Stimulated activated CD8-positive, alpha-beta memory T cell treated with anti-CD3 and anti-CD28 coated beads, Interleukin-4, amount 100 ng/mL, for 1 hour (primary cell): Measurements from ENCODE around the gene WDR47.
"Not testable (repeated sequence)": the region's sequence is repeated elsewhere in the genome, so short reads cannot be mapped to it uniquely, and the experiment has no call there.

ENCODE experiments used
- DNase-seq, 2 donors: peaks; one replicate each; pipeline ENCODE4 v3.0.0-alpha.2; 2020; ENCODE audit warnings: low read depth in 2 of 2, low spot score in 1 of 2

The WDR47 gene

DNA sequence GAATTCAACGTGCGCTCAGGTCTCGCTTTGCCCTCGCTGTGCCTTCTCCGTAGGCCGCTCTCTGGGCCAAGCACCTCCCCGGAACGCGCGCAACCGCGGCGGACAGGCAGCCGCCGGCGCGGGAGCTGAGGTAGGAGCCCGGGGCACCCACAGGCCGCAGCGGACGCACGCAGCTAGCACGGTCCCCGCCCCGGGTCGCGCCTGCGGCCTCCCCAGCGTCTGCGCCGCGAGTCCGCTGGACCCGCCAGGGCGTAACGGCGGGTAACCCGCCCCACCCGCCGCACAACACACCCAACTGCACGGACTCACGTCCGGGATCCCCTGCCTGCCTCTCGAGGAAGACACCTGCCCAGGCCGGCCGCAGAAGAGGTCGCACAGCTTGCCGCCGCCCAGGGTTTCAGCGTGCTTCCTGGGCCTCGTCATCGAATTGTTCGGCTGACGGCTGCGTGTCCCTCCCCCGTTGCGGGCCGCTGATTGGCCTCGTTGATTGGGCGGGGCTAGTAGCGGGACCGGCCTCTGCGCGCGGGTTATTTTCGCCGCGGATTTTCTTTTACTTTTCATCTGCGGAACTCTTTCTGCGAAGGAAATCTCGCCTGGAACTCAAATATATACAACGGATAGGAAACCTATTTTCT lies 78.7 kb downstream of the WDR47 start, which contains the start of gene CLCC1:
Gene CLCC1, minus strand, starts transcription at position 433 of the 635 bp plus-strand sequence. CDS start 13,047 bp downstream, outside the sequence.
- peak; percentile 72 to 80 for DNase-seq

DNA sequence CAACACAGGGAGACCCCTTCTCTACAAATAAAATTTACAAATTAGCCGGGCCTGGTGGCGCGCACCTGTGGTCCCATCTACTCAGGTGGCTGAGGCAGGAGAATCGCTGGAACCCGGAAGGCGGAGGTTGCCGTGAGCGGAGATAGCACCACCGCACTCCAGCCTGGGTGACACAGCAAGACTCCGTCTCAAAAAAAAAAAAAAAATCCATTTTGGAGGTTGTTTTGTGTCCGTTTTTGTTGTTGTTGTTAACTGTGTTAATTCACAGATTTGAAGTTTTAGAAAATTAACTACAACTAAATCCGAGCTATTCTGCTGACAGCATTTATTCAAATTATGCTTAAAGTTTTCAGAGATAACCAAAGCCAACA lies 79.2 kb downstream of the WDR47 start:
- no peak for DNase-seq

DNA sequence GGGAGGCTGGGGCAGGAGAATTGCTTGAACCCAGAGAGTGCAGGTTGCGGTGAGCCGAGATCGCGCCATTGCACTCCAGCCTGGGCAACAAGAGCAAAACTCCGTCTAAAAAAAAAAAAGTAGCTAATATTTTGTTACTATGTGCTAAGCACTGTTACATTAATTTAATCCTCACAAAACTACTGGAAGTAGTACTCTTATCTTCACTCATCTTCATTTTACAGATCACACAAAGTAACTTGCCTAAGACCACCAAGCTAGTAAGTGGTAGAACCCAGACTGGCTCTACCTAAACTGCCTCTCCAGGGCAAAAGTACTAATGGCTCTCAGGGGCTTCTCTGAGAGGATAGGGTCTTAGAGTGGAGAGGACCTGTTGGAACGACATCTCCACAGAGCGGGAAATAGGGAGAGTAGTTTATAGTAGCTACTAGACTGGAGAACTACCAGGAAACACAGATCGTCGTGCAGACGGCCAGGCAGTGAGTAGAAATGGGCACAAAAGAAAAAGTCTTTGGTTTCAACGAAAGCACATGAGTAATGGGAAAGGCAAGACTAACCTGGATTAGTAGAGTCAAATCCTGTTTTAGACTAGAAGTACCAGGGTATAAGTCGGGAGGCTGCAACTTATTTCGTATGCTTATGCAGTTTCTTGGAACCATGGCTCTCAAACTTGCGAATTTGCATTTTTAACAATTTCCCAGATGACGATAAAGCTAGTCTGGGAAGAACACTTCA lies 80.0 kb downstream of the WDR47 start:
- no peak for DNase-seq

DNA sequence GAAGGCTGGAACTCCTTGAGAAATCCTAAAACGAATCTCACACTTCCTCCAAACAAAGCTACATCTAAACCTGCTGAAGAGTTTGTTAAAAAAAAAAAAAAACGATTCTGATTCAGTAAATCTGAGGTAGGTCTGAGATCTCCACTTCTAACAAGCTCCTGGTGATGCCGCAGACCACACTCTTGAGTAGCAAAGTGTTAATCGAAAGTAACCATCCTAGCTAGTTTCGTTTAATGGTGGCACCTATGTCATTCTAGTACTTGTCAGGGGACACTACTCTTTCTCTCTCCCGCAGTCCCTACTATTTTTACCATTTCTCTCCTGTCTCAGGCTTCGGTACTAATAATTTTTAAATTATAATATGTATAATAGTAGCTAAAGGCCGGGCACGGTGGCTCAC lies 80.7 kb downstream of the WDR47 start:
- no peak for DNase-seq

- no peak for DNase-seq
Measured at GRCh38 chr1:108960719-108961118, 81.2 kb downstream of the WDR47 start.

DNA sequence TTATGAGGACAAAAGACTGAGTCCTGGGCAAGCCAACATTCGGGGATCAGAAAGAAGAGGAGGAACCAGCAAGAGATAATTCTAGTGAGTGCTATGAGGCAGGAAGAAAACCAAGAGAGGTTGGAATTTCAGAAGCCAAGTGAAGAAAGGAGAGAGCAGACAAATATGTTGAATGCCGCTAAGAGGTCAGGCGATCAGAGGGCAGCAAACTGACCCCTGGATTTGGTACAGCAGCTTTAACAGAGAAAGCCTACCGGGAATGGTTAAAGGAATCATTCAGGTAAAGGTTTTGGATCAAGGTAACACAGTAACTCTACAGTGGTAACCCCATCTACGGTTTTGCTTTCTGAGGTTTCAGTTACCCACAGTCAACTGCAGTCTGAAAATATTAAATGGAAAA lies 84.0 kb downstream of the WDR47 start:
- DNase-seq, result no peak

DNA sequence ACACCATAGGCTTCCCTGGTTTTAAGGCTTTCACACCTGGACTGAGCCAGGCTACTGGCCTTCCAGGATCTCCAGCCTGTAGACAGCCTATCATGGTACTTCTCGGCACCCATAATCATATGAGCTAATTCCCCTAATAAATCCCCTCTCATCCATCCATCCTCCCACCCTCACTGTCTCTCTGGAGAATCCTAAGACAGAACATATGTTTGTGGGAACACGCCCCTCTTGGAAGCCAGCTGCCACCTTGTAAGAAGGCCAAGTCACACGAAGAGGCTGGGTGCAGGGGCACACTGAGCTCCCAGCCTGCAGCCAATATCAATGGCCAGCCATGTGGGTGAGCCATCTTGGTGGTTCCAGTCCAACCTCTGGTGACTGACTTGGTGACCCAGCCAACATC lies 86.0 kb downstream of the WDR47 start:
- DNase-seq, result no peak

- no peak for DNase-seq
Measured at GRCh38 chr1:108955111-108955510, 86.8 kb downstream of the WDR47 start.

DNA sequence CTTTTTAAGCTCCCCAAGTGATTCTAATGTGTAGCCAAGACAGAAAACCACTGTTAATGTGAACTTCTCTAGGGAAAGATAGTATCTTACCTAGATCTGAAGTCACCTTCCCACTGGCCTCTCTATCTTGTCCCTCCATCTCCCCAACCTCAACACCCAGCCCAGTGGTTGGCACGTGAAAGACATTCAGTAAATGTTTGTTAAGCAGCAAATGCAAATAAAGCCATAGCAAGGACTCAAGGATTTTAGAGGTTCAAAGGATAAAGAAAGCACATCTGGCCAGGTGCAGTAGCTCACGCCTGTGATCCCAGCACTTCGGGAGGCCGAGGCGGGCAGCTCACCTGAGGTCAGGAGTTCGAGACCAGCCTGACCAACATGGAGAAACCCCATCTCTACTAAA lies 88.5 kb downstream of the WDR47 start:
- no peak for DNase-seq

GRCh38 chr1:108951242-108951641 lies 90.7 kb downstream of the WDR47 start:
- DNase-seq, result no peak

DNA sequence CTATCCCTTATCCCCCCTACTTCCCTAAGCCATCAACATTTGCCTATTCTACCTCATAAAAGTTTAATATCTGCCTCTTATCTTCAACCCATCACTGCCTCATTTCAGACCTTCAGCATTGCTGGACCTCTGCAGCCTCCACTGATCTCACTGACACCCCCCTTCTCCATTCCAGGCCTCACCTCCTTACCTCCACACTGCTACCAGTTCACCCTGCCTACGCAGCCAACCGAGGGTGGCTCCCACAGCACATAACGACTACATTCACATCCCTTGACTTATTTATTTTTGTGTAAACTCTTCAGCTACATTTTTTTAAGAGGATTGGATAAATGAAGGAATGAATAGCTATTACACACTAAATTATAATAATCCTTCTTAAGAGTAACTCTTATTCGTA lies 92.9 kb downstream of the WDR47 start:
- DNase-seq, result no peak

DNA sequence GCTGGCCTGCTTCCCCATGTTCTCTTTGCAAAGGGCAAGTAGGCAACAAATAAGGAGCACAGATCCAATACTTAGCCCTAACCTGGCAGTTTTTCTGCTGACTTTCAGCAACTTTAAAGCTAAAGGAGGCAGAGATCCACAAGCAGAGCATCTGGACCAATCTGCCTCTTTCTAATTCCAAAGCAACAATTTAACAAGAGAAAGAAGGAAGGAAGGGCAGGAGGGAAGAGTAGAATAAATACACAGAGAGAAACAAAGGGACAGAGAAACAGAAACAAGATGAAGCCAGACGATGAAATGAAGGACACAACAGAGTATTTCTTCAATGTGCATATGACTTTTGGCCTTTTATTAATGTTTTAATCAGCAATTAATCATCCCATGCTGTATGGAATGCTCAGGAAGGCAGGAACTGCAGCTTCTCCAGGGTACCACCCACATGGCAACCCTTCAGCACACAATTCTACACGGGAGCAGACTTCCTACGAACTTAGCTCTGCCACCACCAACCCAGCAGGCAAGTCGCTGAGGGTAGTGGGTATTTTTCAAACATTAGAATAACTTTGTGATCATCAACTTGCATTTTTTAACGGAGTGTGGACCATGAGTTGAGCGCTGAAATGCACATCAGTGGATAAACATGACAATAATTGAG lies 93.9 kb downstream of the WDR47 start:
- DNase-seq, result no peak

DNA sequence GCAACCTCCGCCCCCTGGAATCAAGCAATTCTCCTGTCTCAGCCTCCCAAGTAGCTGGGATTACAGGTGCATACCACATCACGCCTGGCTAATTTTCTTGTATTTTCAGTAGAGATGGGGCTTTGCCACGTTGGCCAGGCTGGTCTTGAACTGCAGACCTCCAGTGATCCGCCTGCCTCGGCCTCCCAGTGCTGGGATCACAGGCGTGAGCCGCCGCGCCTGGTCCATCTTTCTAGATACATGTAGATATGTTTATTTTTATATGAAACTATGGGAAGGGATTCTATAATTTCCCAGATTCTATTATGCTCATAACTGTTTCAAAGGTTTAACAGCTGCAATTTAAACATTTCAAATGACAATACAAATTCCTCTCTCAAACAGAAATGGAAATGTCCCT lies 105.7 kb downstream of the WDR47 start:
- no peak for DNase-seq

DNA sequence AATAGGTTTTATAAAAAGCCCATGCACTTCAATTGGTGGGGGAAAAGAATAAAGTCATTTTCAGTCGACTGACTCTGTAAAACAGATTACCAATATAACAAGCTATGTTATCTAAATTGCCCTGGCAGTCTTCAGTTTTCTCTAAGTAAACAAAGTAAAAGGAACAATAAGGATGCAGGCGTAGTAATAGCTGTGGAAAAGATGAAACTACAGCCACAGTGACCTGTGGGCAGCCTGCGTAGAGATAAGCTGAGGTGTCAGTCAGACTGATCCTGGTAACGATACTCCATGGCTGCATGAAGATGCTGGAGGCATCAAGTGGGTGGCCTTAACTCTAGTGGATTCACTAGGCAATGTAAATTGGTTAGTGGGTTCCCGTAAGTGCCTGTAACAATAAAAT lies 108.0 kb downstream of the WDR47 start:
- DNase-seq, result no peak

- not testable (repeated sequence) for DNase-seq
Measured at GRCh38 chr1:108927565-108927964, 114.3 kb downstream of the WDR47 start.

- DNase-seq, result no peak
Measured at GRCh38 chr1:108925920-108926319, 116.0 kb downstream of the WDR47 start.
